Measurements from ENCODE around the gene ALAS1. TPM values are rescaled to one million over a fixed set of nuclear protein-coding genes. Genes with fewer than 3 reads are reported as not detected.

ALAS1 gene
- total and polyA plus RNA-seq, 2 experiments from 2014 or later, result 17.8 to 42.8 TPM

GRCh38 chr3:52173101-52173500 is 24.9 kb upstream of the ALAS1 start:
- TF ChIP-seq EZH2 (IDR thresholded peaks at IDR 0.05; ENCODE audit: low read depth, unreplicated experiment) (no peak), CREB1 (CRISPR knock-in tag; IDR thresholded peaks at IDR 0.05; ENCODE audit: low read depth) (no peak), POLR2AphosphoS5 (IDR thresholded peaks at IDR 0.05; ENCODE audit: low read depth) (no peak), NANOG (IDR thresholded peaks at IDR 0.05; ENCODE audit: borderline replicate concordance) (no peak), EZH2phosphoT487 (IDR thresholded peaks at IDR 0.05; ENCODE audit: unreplicated experiment) (no peak), ZNF462 (CRISPR knock-in tag; IDR thresholded peaks at IDR 0.05) (no peak), JUNB (IDR thresholded peaks at IDR 0.05; ENCODE audit: unreplicated experiment) (no peak), ZNF331 (CRISPR knock-in tag; IDR thresholded peaks at IDR 0.05; ENCODE audit: low read depth) (no peak), ETS1 (IDR thresholded peaks at IDR 0.05) (no peak), STAT1 (IDR thresholded peaks at IDR 0.05; ENCODE audit: unreplicated experiment) (no peak), ZNF114 (CRISPR knock-in tag; IDR thresholded peaks at IDR 0.05) (no peak), CTCF (conservative IDR thresholded peaks at IDR 0.05; ENCODE audit: low read depth in 2 of 2) (no peak), REST (IDR thresholded peaks at IDR 0.05; ENCODE audit: unreplicated experiment) (no peak)
- DNase-seq (ENCODE audit: low spot score) (no peak), ATAC-seq (no peak)
- Histone ChIP-seq H3K4me1 (ENCODE audit: insufficient read depth) (no peaks in the 10 kb centered on the region), H3K27ac (ENCODE audit: low read depth) (no peak overlapping the region), H2AFZ (no peak overlapping the region), H4K20me1 (replicated peaks; ENCODE audit: insufficient read depth) (no peaks in the 10 kb centered on the region), H3K79me2 (replicated peaks; ENCODE audit: insufficient read depth) (no peaks in the 10 kb centered on the region), H3K36me3 (ENCODE audit: insufficient read depth) (no peaks in the 10 kb centered on the region), H3K4me2 (no peak overlapping the region), H3F3A (replicated peaks; ENCODE audit: low read depth) (no peaks in the 10 kb centered on the region), H3K27me3 (ENCODE audit: insufficient read depth) (no peaks in the 10 kb centered on the region), H3K4me3 (no peak overlapping the region), H3K9me2 (ENCODE audit: insufficient read depth) (no peaks in the 10 kb centered on the region)
- H3K27ac Mint-ChIP-seq, result no peak overlapping the region
- peaks cover 20% of the 10 kb centered on the region; the same call in 2 of the 3 replicates for H3K4me1 Mint-ChIP-seq
- no peaks in the 10 kb centered on the region; the same call in 2 of the 3 replicates for H3K36me3 Mint-ChIP-seq (ENCODE audit: low read depth)
- peaks cover 2% of the 10 kb centered on the region for H3K27me3 Mint-ChIP-seq (ENCODE audit: insufficient read depth, low read depth, poor library complexity)
- no peaks in the 10 kb centered on the region for H3K9me3 Mint-ChIP-seq
- H3K4me3 Mint-ChIP-seq, result no peak overlapping the region

All from GM23338 (cell line).